GM12878 (cell line): ENCODE data around the gene CALM3. TPM values are rescaled to one million over a fixed set of nuclear protein-coding genes. Genes with fewer than 3 reads are reported as not detected.

ENCODE experiments used
- ATAC-seq: fragments of 200-7000 bp; cut with Tn5 transposase; 3 replicates; pipeline ENCODE4 v1.9.1; 2020; ENCODE audit warnings: mild to moderate bottlenecking, moderate library complexity
- BruUV-seq: library from RNA; stranded (reverse); fragments of 400-500 nt; replicated peaks from 2 replicates; lab custom pipeline; 2021; lab: Mats Ljungman, UMichigan
- CTCF ChIA-PET: fragments of 300-600 bp; sonication (Branson Sonifier 250); formaldehyde crosslinking; extraction: SDS; loops from one replicate; lab custom pipeline; 2021; ENCODE audit warnings: inconsistent platforms; lab: Yijun Ruan, JAX
- POLR2A ChIA-PET: fragments of 350-600 bp; formaldehyde crosslinking; extraction: SDS; loops from one replicate; lab custom pipeline; 2021; ENCODE audit warnings: inconsistent platforms; lab: Charles Lee
- RAD21 ChIA-PET: fragments of 300-600 bp; sonication (Branson Sonifier 250); formaldehyde crosslinking; loops from one replicate; lab custom pipeline; 2023; ENCODE audit warnings: antibody characterized with exemption; ENCODE audit not compliant: unreplicated experiment; lab: Charles Lee
- SMC1A ChIA-PET: fragments of 300-600 bp; sonication (Branson Sonifier 250); formaldehyde crosslinking; loops from one replicate; lab custom pipeline; 2023; ENCODE audit not compliant: unreplicated experiment, uncharacterized antibody; lab: Charles Lee
- DNase-seq: peaks from one replicate; pipeline ENCODE4 v3.0.0-alpha.2; 2011; ENCODE audit warnings: low read depth, low spot score
- FAIRE-seq: peaks from 3 replicates; lab custom pipeline; 2011; peaks lifted over from hg19 to GRCh38; lab: Jason Lieb, UNC
- H2AFZ ChIP-seq: 2 replicates; pipeline ENCODE4 v1.6.0; 2011; ENCODE audit warnings: low read depth, low read length, control low read depth; ENCODE audit not compliant: control insufficient read depth
- H3K27ac ChIP-seq: 2 replicates; pipeline ENCODE4 v1.5.1; 2011; ENCODE audit warnings: control low read depth; ENCODE audit not compliant: control insufficient read depth, insufficient read depth
- H3K27me3 ChIP-seq, 2 experiments: replicated peaks in 1 of 2; 2 replicates each; pipeline versions ENCODE4 v1.6.0 to v1.6.1; 2011; ENCODE audit warnings: low read length in 1 of 2; ENCODE audit not compliant: control insufficient read depth in 2 of 2, insufficient read depth in 2 of 2
- H3K36me3 ChIP-seq, 2 experiments: 2 replicates each; pipeline ENCODE4 v1.5.1; 2011; ENCODE audit warnings: low read length in 1 of 2; ENCODE audit not compliant: control insufficient read depth in 2 of 2, insufficient read depth in 2 of 2
- H3K4me1 ChIP-seq: 2 replicates; pipeline ENCODE4 v1.6.1; 2011; ENCODE audit warnings: mild to moderate bottlenecking, low read length, moderate library complexity, mixed read lengths; ENCODE audit not compliant: control insufficient read depth, insufficient read depth
- H3K4me2 ChIP-seq: 2 replicates; pipeline ENCODE4 v1.6.0; 2011; ENCODE audit warnings: control low read depth; ENCODE audit not compliant: control insufficient read depth, insufficient read depth
- H3K4me3 ChIP-seq: fragments of 200-600 bp; sonication (generic); 2 replicates; pipeline ENCODE4 v1.5.1; 2016
- H3K79me2 ChIP-seq: 2 replicates; pipeline ENCODE4 v1.6.0; 2011; ENCODE audit warnings: low read length; ENCODE audit not compliant: control insufficient read depth, insufficient read depth
- H3K9ac ChIP-seq: 2 replicates; pipeline ENCODE4 v1.8.0; 2011; ENCODE audit warnings: low read length, control low read depth, mixed read lengths; ENCODE audit not compliant: control insufficient read depth, insufficient read depth
- H3K9me3 ChIP-seq: replicated peaks from 3 replicates; pipeline ENCODE4 v1.5.1; 2011; ENCODE audit warnings: mild to moderate bottlenecking, low read length; ENCODE audit not compliant: control insufficient read depth, insufficient read depth
- H4K20me1 ChIP-seq: 2 replicates; pipeline ENCODE4 v1.6.0; 2011; ENCODE audit not compliant: control insufficient read depth, insufficient read depth
- BHLHE40 ChIP-seq, 2 experiments: fragments of 450-650 bp in 1 of 2; IDR thresholded peaks; 2 replicates each; pipeline ENCODE4 v1.6.1; 2011 to 2017; ENCODE audit warnings: low read depth in 2 of 2, borderline replicate concordance in 1 of 2, improper control_type of control experiment in 1 of 2, low read length in 1 of 2, mild to moderate bottlenecking in 1 of 2
- CREB1 ChIP-seq: IDR thresholded peaks from 2 replicates; pipeline ENCODE4 v1.6.1; 2012; ENCODE audit warnings: low read depth, mild to moderate bottlenecking, inconsistent platforms
- DPF2 ChIP-seq: fragments of 450-650 bp; IDR thresholded peaks from 2 replicates; pipeline ENCODE4 v1.6.1; 2017; ENCODE audit warnings: mild to moderate bottlenecking
- IKZF1 ChIP-seq: fragments of 450-650 bp; conservative IDR thresholded peaks from 2 replicates; pipeline ENCODE4 v1.6.1; 2017; ENCODE audit warnings: antibody characterized with exemption, mild to moderate bottlenecking
- MEF2B ChIP-seq: fragments of 450-650 bp; IDR thresholded peaks from 2 replicates; pipeline ENCODE4 v1.6.1; 2018; ENCODE audit warnings: mild to moderate bottlenecking, moderate library complexity; ENCODE audit not compliant: partially characterized antibody, poor library complexity, severe bottlenecking
- MTA3 ChIP-seq: IDR thresholded peaks from 2 replicates; pipeline ENCODE4 v1.6.1; 2012; ENCODE audit warnings: low read length, inconsistent platforms, borderline replicate concordance
- POLR2A ChIP-seq: IDR thresholded peaks from 2 replicates; pipeline ENCODE4 v1.6.1; 2011; ENCODE audit warnings: low read depth, mild to moderate bottlenecking, low read length
- TCF3 ChIP-seq: IDR thresholded peaks from 2 replicates; pipeline ENCODE4 v1.6.1; 2012; ENCODE audit warnings: low read depth, mild to moderate bottlenecking, low read length, borderline replicate concordance; ENCODE audit not compliant: insufficient read depth
- USF1 ChIP-seq: IDR thresholded peaks from 2 replicates; pipeline ENCODE4 v1.6.1; 2011; ENCODE audit warnings: borderline replicate concordance, low read depth, mild to moderate bottlenecking, moderate library complexity, mixed read lengths, low read length; ENCODE audit not compliant: insufficient read depth; ENCODE audit errors: extremely low read length
- WGBS: methylation state at CpG from one replicate; pipeline ENCODE4 v1.1.6; 2016; ENCODE audit warnings: low lambda C conversion rate; ENCODE audit not compliant: insufficient replicate concordance, insufficient coverage; ENCODE audit errors: missing lambda C conversion rate; 5-methylcytosine and 5-hydroxymethylcytosine counted together
- in situ Hi-C: fragments of 300-500 bp; cut with MboI; formaldehyde crosslinking; loops from 9 replicates; pipeline ENCODE4 v1.14.3; 2018; ENCODE audit warnings: mixed read lengths
- intact Hi-C: fragments of 100-400 bp; cut with micrococcal nuclease; formaldehyde crosslinking; loops from one replicate; pipeline ENCODE4 v1.14.2; 2022; ENCODE audit not compliant: unreplicated experiment
- polyA plus RNA-seq, 11 experiments: library from polyadenylated mRNA; depleted of rRNA in 4 of 11; unstranded in 6 of 11; stranded (reverse) in 5 of 11; fragments of >200 nt; fragmentation: Nextera tagmentation in 4 of 11; fragmentation: Illumina TruSeq in 1 of 11; extraction: Ambion mirVana in 4 of 11; extraction: Trizol in 1 of 11; gene quantifications; 1 replicate in 1 of 11; 2 replicates in 10 of 11; pipeline versions ENCODE4 v1.2.1 to v1.2.3, GENCODE V29; 2011 to 2016; ENCODE audit warnings: inconsistent platforms in 2 of 11, missing spikeins in 2 of 11, low read depth in 1 of 11
- total RNA-seq, 4 experiments: library from RNA; depleted of rRNA in 3 of 4; stranded (reverse); fragments of >200 nt in 3 of 4; fragmentation: Illumina TruSeq in 1 of 4; extraction: Trizol in 1 of 4; gene quantifications; 2 replicates each; pipeline versions ENCODE4 v1.2.1 to v1.2.3, GENCODE V29; 2013 to 2021
- TF ChIP-seq, protein P1 (sequence below): fragments of 450-650 bp; IDR thresholded peaks from 2 replicates; pipeline ENCODE4 v1.6.1; 2016; ENCODE audit warnings: mild to moderate bottlenecking
- TF ChIP-seq, protein P2 (sequence below): fragments of 450-650 bp; conservative IDR thresholded peaks from 2 replicates; pipeline ENCODE4 v1.6.1; 2017; ENCODE audit warnings: mild to moderate bottlenecking, moderate library complexity

The CALM3 gene
- total and polyA plus RNA-seq, 10 of the 15 experiments (the other 5 are each of a cell fraction or from before 2014, with no cell fraction given) = 164 to 849 (median 347) TPM

DNA sequence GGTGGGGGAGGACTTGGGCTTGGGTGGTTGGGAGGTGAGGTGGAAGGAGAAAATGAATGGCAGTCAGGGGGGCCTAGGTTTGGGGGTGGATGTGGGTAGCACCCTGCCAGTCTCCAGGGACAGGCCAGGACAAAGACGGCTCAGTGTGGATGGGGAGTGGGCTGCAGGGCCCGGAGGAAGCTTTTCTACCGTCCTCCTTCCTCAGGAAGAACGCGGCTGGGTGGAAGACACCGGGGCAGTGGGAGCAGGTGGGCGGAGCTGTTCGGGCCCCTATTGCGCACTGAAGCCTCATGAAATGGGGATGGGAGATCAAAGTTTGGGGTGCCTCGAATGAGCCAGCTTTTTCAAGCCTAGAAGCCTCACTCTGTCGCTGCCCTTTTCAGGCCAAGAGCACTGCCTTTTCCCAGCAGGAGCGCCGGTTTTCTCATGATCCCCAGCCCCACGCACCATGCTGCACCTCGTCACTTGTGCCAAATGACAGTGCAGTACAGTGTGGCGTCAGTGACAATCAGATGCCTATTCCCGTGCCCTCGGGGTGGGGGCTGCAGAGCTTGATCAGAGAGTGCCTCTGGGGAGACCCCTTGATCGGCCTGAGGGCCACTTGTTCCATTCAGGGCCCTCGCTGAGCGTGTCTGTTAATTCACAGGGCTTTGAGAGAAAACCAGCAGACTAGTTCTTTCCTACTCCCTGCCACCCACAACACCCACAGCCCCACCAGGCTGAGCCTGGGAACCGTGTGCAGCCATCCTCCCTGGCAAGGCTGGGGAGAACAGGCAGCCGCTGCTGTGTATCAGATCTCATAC lies 1.5 kb downstream of the CALM3 start:
- in situ Hi-C loops = no loop called here
- DNase-seq (no peak), FAIRE-seq (no peak), ATAC-seq (peak; percentile 24)
- peak overlapping the region; percentile 99 for H3K4me3 ChIP-seq
- peak overlapping the region; percentile 93 for H3K4me2 ChIP-seq
- WGBS = 1% methylated on average over 23 of the region's 23 CpGs
- H3K4me1 ChIP-seq = peaks cover 12% of the 10 kb centered on the region
- TF ChIP-seq, protein P1, sequence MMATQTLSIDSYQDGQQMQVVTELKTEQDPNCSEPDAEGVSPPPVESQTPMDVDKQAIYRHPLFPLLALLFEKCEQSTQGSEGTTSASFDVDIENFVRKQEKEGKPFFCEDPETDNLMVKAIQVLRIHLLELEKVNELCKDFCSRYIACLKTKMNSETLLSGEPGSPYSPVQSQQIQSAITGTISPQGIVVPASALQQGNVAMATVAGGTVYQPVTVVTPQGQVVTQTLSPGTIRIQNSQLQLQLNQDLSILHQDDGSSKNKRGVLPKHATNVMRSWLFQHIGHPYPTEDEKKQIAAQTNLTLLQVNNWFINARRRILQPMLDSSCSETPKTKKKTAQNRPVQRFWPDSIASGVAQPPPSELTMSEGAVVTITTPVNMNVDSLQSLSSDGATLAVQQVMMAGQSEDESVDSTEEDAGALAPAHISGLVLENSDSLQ = peak; percentile 21; the same call in 1 of the 2 replicates
- TF ChIP-seq POLR2A (peak; percentile 36; the same call in 1 of the 2 replicates), MEF2B (peak; percentile 40), TCF3 (no peak), USF1 (no peak), IKZF1 (peak; percentile 24; the same call in 1 of the 2 replicates), CREB1 (0 out of 2 replicates have a peak, but pooled peaks have one; percentile 1), MTA3 (no peak), BHLHE40 (IDR thresholded peaks at IDR 0.05; ENCODE audit: borderline replicate concordance in 1 of 2, low read depth in 2 of 2, low read length in 1 of 2) (0 out of 4 replicates have a peak, but pooled peaks of 1 of the 2 experiments have one; percentile 5), DPF2 (peak; percentile 13; the same call in 1 of the 2 replicates)
- TF ChIP-seq, protein P2, sequence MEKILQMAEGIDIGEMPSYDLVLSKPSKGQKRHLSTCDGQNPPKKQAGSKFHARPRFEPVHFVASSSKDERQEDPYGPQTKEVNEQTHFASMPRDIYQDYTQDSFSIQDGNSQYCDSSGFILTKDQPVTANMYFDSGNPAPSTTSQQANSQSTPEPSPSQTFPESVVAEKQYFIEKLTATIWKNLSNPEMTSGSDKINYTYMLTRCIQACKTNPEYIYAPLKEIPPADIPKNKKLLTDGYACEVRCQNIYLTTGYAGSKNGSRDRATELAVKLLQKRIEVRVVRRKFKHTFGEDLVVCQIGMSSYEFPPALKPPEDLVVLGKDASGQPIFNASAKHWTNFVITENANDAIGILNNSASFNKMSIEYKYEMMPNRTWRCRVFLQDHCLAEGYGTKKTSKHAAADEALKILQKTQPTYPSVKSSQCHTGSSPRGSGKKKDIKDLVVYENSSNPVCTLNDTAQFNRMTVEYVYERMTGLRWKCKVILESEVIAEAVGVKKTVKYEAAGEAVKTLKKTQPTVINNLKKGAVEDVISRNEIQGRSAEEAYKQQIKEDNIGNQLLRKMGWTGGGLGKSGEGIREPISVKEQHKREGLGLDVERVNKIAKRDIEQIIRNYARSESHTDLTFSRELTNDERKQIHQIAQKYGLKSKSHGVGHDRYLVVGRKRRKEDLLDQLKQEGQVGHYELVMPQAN = 0 out of 2 replicates have a peak, but pooled peaks have one; percentile 49
- H3K27ac ChIP-seq = peak overlapping the region; percentile 92
- peaks cover 7% of the 10 kb centered on the region; the same call in 2 of the 3 replicates for H3K9me3 ChIP-seq
- no peaks in the 10 kb centered on the region for H3K27me3 ChIP-seq
- no peak overlapping the region for H2AFZ ChIP-seq
- peaks cover 20 to 21% of the 10 kb centered on the region in 2 experiments for H3K36me3 ChIP-seq
- ChIA-PET SMC1A (interaction anchor here (1.0 to 4.7 kb wide), 6 partner anchors 13 to 142 kb away, joined by 3 to 83 read pairs (median 5); partner anchors contain the start of gene DACT3), CTCF (interaction anchor here (0.8 to 5.6 kb wide), 6 partner anchors 12 to 65 kb away, joined by 3 to 73 read pairs (median 19); partner anchors contain the start of gene DACT3), POLR2A (interaction anchor here (0.6 to 7.3 kb wide), 13 partner anchors 10 to 1155 kb away, joined by 3 to 72 read pairs (median 5); partner anchors contain the start of genes DACT3, IRF2BP1 and PTGIR), RAD21 (interaction anchor here (0.7 to 4.7 kb wide), 7 partner anchors 10 to 636 kb away, joined by 3 to 48 read pairs (median 6); partner anchors contain the start of gene DACT3)
- BruUV-seq = TSS peak; percentile 60
- peak overlapping the region; percentile 99 for H3K9ac ChIP-seq
- peaks cover 9% of the 10 kb centered on the region for H4K20me1 ChIP-seq
- intact Hi-C loops = no loop called here
- peaks cover 49% of the 10 kb centered on the region for H3K79me2 ChIP-seq
